HG03439 (cell line): ENCODE results near the gene IPO9.

Experiments
- ATAC-seq: cut with Tn5 transposase; IDR thresholded peaks from one replicate; pipeline ENCODE4 v1.9.1; 2021; ENCODE audit warnings: mild to moderate bottlenecking, moderate library complexity; ENCODE audit not compliant: unreplicated experiment

Gene IPO9

DNA sequence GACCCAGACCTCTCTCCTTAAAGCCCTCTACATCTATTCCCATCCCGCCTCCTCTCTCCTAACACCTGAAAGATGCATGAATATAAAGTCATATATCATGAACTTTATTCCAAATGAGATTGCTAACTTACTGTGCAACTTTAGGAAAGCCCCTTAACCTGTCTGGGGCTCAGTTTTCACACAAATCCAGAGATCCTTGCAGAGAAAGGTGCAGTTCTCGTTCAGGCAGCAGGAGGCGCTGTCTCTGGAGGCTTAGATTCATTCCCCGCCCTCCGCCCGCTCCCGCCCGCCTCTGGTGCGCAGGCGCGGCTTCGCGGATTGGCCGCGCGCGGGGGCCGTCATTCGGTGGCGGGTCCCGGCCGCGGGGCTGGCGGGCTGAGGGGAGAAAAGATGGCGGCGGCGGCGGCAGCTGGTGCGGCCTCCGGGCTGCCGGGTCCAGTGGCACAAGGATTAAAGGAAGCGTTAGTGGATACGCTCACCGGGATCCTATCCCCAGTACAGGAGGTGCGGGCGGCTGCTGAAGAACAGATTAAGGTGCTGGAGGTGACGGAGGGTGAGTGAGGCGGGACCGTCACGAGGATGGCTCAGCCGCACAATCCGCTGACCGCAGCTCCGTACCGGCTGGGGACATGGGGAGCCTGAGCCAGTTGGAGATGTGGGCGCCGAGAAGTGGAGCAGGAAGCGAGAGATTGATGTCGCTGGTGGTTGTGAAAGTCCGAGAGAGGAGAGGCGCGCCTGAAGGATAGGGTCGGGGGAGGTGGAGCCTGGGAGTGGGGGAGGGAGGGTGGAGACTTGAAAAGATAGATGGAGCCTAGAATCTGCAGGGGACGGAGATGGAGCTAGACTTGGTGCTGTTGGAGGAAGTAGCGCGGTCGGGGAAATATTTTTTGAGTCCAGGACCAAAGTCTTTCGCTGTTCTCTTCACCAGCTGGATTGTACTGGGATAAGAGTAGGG is at the start of gene IPO9:
TSS of gene IPO9 (plus strand) at position 338 of the 955 bp plus-strand sequence. CDS start at position 391, 53 bp downstream.
- ATAC-seq = peak; percentile 93

DNA sequence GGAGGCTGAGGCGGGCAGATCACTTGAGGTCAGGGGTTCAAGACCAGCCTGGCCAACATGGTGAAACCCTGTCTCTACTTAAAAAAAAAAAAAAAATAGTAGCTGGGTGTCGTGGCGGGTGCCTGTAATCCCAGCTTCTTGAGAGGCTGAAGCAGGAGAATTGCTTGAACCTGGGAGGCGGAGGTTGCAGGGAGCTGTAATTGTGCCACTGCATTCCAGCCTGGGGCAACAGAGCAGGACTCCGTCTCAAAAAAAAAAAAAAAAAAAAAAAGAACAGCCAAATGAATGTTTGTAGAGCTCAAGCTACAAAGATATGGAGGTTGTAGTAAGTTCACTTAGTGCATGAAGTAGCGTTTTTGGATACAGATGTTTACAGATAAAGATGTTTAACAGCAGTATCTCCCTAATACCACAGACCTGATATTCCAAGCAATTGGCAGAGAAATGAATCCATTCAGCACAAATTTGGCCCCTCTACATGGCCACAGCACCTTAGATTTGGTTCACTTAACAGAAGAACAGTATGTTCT is 49.5 kb upstream of the IPO9 start:
- no peak for ATAC-seq

DNA sequence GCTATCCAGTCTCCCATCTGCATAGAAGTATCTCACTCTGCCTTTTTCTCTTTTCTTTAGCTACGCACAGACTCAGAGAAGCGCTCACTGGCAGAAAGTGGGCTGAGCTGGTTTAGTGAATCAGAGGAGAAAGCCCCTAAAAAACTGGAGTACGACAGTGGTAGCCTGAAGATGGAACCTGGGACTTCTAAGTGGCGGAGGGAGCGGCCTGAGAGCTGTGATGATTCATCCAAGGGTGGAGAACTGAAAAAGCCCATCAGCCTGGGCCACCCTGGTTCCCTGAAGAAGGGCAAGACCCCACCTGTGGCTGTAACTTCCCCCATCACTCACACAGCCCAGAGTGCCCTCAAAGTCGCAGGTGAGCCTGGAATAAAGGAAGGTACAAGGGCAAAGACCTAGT is 48.0 kb upstream of the IPO9 start:
- no peak for ATAC-seq

DNA sequence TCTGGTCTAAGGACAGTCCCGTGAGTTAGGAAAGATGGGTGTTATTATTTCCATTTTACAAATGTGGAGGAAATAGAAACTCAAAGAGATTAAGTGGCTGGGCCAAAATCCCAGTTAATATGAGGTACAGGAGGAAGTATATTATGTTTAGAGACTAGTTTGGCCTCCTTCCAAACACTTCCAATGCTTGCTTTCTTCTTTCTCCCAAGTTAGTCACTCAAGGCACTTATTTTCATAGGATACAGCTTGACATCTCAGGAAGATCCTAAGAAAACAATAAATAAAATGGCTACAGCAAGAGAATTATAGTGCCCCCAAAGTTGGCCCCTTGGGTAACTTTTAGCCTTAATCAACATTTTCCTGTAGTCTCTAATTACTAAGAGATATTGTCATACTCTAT is 47.5 kb upstream of the IPO9 start:
- ATAC-seq = no peak

DNA sequence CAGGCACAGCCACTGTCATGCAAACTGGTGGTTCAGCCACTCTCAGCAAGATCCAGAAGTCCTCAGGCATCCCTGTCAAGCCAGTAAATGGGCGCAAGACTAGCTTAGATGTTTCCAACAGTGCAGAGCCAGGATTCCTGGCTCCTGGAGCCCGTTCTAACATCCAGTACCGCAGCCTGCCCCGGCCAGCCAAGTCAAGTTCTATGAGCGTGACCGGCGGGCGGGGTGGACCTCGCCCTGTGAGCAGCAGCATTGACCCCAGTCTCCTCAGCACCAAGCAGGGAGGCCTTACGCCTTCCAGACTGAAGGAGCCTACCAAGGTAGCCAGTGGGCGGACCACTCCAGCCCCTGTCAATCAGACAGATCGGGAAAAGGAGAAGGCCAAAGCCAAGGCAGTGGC is 46.6 kb upstream of the IPO9 start:
- ATAC-seq = no peak

DNA sequence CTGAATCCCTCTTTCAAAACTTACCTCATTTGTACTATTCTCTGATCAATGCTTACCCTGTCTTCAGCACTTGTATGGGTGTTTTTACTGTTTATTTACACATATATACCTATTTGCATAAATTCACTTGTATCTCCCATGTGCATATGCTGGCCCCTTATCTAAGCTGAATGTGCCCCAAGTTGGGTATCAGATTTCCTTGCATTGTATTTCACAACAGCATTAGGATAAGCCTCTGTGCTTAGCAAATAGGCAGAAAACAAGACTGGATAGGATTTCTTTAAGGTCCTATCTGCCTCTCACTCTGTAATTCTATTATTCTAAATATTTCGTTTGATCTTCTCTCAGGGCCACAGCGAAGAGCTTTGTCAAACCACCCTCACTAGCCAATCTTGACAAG is 45.9 kb upstream of the IPO9 start:
- ATAC-seq = no peak

DNA sequence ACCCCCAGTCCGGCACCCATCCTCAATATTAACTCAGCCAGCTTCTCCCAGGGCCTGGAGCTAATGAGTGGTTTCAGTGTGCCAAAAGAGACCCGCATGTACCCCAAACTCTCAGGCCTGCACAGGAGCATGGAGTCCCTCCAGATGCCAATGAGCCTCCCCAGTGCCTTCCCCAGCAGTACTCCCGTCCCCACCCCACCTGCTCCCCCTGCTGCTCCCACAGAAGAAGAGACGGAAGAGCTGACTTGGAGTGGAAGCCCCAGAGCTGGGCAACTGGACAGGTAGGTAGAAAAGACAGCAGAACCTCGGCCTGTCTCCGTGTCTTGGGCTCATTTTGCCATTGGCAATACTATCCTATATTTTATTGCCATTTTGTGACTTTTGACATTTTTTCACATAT is 45.4 kb upstream of the IPO9 start:
- ATAC-seq = no peak

DNA sequence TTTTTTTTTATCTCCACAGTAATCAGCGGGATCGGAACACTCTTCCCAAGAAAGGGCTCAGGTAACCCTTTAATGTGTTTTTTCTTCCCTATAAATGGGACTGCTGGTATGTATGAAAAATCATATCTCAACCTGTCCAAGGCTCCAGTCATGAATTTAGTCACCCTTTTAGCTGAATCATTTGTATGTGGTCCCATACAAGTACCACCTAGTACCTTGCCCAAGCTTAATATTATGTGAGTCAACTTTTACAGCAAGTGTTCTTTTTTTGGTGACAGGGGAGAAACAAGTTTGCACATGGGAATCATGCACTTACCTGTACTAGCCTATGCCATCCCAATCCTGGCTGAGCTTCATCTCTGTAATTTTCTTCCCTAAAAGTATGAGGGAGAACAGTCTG is 43.7 kb upstream of the IPO9 start:
- no peak for ATAC-seq

DNA sequence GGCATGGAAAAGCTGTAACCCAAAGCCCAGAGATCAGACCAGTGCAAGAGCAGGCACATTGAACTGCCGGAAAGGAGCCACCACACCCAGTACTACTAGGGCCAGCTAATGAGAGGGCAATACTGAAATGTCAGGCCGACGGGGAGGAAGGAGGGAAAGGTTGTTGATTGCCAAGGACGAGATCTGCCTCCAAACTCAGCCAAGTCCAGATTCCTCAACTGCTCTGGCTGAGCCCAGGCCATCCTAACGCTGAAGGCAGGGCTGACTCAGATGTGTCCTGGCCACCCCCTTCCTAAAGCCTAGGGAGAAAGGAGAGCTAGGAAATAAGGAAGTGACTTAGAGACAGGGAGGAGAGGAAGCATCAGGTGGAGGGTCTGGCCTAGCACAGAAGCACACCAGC is 42.1 kb upstream of the IPO9 start:
- no peak for ATAC-seq

DNA sequence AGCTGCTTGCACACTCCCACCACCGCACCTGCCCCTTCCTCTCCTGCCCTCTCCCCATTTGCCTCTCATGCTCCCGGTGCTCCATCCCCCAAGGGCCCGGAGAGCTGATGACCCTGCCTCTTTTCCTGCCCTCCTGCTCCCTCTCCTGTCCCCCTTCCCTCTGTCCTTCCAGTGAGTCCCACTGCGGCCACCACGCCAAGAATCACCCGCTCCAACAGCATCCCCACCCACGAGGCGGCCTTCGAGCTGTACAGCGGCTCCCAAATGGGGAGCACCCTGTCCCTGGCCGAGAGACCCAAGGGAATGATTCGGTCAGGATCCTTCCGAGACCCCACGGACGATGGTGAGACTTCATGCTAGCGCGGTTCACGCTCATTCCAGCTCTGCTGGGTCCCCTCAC is 40.7 kb upstream of the IPO9 start:
- no peak for ATAC-seq

DNA sequence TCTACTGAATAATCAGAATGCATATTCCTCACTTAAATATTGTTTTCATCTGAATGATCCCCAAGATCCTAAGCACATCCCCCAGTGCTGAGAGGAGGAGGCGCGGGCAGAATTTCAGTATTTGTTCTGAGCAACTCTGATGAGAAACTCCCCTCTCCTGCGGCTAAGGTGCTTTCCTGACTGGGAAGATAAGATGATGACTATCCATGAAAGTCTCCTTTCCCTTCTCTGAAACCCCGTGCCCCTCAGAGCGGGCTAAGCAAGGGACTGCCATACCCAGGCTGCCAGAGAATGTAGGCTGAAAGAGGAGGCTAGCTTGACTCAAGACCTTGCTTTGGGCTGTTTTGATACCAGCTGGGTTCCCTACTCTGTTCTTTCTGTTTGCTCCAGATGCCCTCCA is 39.7 kb upstream of the IPO9 start:
- ATAC-seq = no peak

DNA sequence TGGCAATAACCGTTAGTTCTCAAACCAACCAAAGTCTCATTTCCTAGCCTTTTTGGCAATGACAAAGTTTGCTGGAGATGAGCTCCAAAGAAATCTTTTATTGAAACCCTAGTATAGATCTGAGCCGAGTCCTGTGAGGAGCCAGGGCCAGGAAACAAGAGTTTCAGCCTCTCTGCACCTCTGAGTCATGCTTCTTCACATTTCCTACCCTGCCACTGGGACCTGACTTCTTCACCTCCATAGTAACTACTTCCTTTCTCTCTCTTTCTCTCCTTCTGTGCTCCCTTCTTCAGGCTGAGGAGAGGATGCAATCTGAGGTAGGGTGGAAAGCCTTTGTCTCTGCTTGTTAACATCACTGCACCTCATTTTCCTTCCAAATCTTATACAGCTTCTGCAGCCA is 38.7 kb upstream of the IPO9 start:
- ATAC-seq = no peak

DNA sequence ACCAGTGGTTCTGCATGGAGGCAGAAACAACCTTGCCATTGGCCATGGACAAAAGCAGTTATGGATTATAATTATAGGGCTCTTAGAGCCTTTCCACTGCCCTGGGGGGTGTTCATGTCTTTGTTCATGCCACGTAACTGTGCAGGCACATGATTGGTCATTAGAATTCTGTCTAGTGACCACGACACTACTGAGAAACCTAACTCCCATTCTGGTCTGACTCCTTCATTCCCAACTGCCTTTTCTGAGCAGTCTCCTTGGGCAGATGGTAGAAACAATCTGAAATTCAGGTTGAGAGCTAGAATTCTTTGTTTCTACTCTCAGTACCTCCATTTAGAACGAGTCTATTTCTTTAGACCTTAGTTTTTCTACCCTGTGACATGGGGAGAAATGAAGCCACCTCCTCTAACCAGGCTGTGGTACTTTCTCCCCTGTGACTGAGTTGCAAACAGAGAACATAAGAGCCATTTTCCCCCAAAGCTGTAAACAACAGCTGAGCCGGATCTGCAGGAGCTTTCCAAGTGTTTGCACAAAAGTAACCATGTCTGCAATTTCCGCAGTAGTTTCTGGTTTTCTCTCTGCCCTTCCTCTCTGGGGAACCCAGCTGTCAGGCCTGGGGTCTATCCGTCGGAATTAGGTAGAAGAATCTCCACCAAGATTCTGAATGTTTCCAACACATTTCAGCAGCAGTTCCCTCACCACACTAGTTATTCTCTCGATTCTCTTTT is 37.7 kb upstream of the IPO9 start:
- no peak for ATAC-seq

DNA sequence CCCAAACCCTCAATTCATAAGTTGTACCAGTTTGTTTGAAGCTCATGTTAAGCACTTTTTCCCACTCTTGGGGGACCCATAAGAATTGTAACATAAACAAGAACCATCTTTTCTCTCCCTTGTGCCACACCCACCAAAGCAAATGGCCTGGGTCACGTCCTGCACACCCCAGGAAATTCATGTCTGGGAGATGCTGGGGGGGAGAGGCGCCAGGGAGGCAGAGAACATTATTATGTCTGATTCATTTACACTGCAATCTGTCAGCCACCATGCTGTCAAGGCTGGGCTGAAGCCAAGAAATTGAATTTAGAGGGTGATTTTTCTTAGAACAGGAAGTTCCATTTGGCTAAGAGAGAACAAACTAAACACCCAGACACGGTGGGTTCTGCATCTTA is 37.2 kb upstream of the IPO9 start:
- no peak for ATAC-seq

DNA sequence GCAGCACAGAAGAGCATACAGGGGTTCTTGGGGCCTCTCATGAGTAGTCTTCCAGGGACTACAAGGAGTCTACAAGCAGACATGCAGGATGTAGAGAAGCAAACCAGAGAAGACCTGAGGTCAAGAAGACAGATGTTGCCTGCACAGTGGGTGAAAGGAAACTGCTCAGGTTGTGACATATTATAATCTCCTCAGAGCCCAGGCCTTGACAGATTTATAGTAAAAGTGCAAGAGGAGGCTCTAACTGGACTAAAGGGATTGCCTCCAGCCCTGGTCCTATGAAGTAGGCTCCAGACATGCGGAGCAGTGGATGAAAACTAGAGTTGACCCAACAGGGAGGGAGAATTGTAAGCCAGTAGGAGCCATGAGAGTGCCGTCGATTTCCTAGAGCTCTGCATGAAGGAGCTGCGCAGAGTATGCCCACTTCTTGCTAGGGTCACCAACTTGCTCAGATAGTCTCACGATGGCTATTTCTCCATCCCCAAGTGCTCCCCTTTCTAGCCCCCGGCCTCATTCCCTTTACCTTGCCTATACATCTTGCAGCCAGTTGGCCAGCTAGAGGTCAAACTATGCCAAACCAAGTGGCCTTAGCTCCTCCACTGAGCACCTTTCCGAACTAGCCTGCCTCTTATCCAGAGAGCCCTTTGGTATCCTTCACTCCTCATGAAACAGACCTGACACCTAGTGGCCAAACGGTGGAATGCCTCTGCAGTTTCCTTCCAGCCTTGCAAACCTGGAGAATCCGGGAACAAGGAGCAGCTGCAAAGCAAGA is 36.2 kb upstream of the IPO9 start:
- no peak for ATAC-seq

DNA sequence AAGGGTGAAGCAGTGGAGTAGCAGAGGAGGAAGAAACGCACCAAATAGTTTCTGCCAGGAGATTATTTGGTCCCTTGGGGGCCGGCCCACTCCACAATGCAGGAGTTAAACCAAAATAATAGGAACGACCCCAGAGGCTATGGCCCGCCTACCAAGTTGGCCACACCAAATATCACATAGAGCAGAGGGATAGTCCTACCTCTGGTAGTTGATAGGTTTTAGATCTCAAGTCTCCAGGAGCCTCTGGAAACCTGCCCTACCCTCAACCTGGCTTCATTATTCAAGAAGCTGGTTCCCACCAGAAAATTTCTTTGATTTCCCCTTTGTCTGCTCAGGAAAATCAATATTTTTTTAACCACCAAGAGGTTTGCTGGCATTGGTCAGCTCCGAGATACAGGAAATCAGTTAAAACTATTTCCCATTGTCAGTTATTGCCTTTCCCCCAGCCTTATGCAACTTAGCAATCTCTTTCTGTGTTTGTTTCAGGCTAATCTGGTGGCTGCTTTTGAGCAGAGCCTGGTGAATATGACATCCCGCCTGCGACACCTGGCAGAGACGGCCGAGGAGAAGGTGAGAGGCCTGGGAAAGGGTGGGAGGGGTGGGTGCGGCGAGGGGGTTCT is 35.5 kb upstream of the IPO9 start:
- ATAC-seq = no peak

DNA sequence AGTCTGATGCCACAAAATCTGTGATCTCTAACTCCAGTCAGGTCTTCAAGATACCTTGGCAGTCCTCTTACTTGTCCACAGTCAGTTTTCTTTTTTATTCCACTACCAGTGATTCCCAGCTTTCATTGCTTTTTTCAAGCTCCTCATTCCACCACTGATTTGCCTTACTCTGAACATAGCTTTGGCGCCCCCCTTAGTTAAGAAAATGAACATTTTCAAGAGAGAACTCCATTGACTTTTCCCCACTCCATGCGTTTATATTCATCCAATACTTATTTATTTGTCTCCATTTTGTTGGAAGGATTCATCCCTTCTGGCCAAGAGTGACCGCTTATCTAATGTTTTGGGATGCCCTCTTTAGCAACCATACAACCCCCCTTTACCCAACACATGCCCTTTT is 33.9 kb upstream of the IPO9 start:
- no peak for ATAC-seq

DNA sequence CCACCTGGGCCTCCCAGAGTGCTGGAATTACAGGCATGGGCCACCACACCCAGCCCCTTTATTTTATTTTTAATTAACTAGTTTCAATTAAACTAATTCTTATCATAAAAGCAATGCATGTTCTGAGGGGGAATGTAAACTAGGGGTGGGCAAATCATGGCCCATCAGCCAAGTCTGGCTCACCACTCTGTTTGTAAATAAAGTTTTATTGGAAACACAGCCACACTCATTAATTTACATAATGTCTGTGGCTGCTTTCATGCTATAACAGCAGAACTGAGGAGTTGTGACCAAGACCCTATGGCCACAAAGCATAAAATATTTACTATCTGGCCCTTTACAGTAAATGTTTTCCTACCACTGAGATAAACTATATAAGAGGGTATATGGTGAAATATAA is 28.7 kb upstream of the IPO9 start:
- no peak for ATAC-seq

DNA sequence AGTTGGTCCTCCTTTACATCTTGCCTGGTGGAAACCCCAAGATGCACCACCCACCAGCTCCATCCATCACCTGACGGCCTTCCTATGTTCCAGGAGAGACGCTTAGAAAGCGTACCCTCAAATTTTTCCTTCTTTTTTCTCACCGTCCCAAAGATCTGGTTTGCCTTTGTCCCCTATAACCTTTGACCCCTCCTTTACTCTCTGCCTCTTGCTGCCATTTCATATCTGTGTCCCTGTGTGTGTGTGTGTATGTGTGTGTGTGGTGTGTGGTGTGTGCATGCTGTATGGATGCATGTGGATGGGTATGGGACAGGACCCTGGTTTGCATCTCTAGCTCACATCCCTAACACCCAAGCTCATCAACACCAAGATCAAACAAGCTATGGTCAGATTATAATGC is 22.2 kb upstream of the IPO9 start:
- ATAC-seq = no peak

DNA sequence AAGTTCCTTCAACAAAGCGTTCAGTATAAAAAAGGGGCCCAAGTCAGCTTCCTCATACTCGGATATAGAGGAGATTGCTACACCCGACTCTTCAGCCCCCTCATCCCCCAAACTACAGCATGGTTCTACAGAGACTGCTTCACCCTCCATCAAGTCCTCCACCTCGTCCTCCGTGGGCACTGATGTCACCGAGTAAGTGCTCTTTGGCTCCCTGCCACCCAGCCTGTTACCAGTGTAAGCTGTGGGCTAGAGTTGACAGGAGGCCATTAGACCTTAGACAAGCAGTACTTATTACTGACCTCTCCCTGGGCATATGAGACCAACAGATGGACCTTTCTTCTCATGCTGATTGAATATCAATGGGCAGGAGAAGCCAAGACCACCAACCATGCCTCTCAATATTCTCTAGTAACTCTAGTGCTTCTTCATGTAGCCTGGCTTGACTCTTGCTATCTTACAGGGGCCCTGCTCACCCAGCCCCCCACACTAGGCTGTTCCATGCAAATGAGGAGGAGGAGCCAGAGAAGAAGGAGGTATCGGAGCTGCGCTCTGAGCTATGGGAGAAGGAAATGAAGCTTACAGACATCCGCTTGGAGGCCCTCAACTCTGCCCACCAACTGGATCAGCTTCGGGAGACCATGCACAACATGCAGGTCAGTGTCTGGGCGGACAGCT is 20.9 kb upstream of the IPO9 start:
- ATAC-seq = no peak
